ENCODE results near the gene OLR1.

DNA sequence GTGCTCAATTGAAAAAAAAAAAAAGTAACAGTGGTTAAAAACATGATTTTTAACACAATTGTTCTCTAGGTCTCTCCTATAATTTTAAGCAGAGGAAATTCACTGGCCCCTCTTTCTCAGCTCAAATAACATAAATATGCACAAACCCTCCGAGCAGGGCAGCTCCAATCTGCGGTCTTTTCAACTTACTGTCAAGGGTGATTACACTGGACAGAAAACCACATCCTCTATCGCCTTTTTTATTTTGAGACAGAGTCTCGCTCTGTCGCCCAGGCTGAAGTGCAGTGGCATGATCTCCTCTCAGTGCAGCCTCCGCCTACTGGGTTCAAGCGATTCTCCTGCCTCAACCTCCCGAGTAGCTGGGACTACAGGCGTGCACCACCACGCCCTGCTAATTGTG, 24.3 kb upstream of the OLR1 start:
- TF ChIP-seq, protein P1, sequence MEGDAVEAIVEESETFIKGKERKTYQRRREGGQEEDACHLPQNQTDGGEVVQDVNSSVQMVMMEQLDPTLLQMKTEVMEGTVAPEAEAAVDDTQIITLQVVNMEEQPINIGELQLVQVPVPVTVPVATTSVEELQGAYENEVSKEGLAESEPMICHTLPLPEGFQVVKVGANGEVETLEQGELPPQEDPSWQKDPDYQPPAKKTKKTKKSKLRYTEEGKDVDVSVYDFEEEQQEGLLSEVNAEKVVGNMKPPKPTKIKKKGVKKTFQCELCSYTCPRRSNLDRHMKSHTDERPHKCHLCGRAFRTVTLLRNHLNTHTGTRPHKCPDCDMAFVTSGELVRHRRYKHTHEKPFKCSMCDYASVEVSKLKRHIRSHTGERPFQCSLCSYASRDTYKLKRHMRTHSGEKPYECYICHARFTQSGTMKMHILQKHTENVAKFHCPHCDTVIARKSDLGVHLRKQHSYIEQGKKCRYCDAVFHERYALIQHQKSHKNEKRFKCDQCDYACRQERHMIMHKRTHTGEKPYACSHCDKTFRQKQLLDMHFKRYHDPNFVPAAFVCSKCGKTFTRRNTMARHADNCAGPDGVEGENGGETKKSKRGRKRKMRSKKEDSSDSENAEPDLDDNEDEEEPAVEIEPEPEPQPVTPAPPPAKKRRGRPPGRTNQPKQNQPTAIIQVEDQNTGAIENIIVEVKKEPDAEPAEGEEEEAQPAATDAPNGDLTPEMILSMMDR (IDR thresholded peaks at IDR 0.05) = no peak
- TF ChIP-seq POLR2A (IDR thresholded peaks at IDR 0.05) (no peak), POLR2AphosphoS5 (IDR thresholded peaks at IDR 0.05) (no peak)

Measured in prostate gland (tissue), 2 donors.